BLaER1 (cell line): ENCODE measurements around the gene NPAS4.

Experiments used
- H3K27ac ChIP-seq: shearing (Covaris generic); formaldehyde crosslinking; 2 replicates; pipeline ENCODE4 v1.8.1; 2022
- H3K27me3 ChIP-seq: shearing (Covaris generic); formaldehyde crosslinking; 2 replicates; pipeline ENCODE4 v1.8.1; 2022
- H3K36me3 ChIP-seq: shearing (Covaris generic); formaldehyde crosslinking; 2 replicates; pipeline ENCODE4 v1.8.1; 2022
- H3K4me1 ChIP-seq: shearing (Covaris generic); formaldehyde crosslinking; 2 replicates; pipeline ENCODE4 v1.8.1; 2022
- H3K4me2 ChIP-seq: shearing (Covaris generic); formaldehyde crosslinking; 2 replicates; pipeline ENCODE4 v1.8.1; 2022
- H3K4me3 ChIP-seq: shearing (Covaris generic); formaldehyde crosslinking; 2 replicates; pipeline ENCODE4 v1.8.1; 2022
- H3K9ac ChIP-seq: shearing (Covaris generic); formaldehyde crosslinking; 2 replicates; pipeline ENCODE4 v1.8.1; 2022
- H3K9me3 ChIP-seq: shearing (Covaris generic); formaldehyde crosslinking; 2 replicates; pipeline ENCODE4 v1.8.1; 2022
- H4K20me1 ChIP-seq: shearing (Covaris generic); formaldehyde crosslinking; 2 replicates; pipeline ENCODE4 v1.8.1; 2022
- Cebpa-rat ChIP-seq: shearing (Covaris generic); IDR thresholded peaks from 2 replicates; pipeline ENCODE4 v1.8.1; 2022

Gene NPAS4

GRCh38 chr11:66473608-66474515 is 53.0 kb downstream of the NPAS4 start:
- Histone ChIP-seq H4K20me1 (peaks cover 41% of the 10 kb centered on the region), H3K27me3 (no peaks in the 10 kb centered on the region), H3K4me3 (no peak overlapping the region), H3K9me3 (no peaks in the 10 kb centered on the region), H3K27ac (no peak overlapping the region), H3K4me1 (peaks cover 3% of the 10 kb centered on the region), H3K36me3 (peaks cover 85% of the 10 kb centered on the region), H3K9ac (no peak overlapping the region), H3K4me2 (no peak overlapping the region)
- TF ChIP-seq Cebpa-rat = no peak

- H3K9ac ChIP-seq = no peak overlapping the region; the same call in 1 of the 2 replicates
- peaks cover 8% of the 10 kb centered on the region for H3K4me1 ChIP-seq
- no peak overlapping the region; the same call in 1 of the 2 replicates for H3K4me2 ChIP-seq
- peaks cover 75% of the 10 kb centered on the region for H3K36me3 ChIP-seq
- no peaks in the 10 kb centered on the region for H3K27me3 ChIP-seq
- H3K4me3 ChIP-seq = no peak overlapping the region
- no peaks in the 10 kb centered on the region for H3K9me3 ChIP-seq
- no peak for TF ChIP-seq Cebpa-rat
- H4K20me1 ChIP-seq = peaks cover 40% of the 10 kb centered on the region
- H3K27ac ChIP-seq = no peak overlapping the region
Observed at GRCh38 chr11:66475349-66476172, 54.7 kb downstream of the NPAS4 start.
